WTC11 (cell line): ENCODE measurements around the gene MYL11. TPM values are rescaled to one million over a fixed set of nuclear protein-coding genes. Genes with fewer than 3 reads are reported as not detected.
A peak's percentile ranks its signal among the peaks of the same experiment; 100 is the strongest.

Experiments
- ATAC-seq: fragments of 200-7000 bp; cut with Tn5 transposase; 2 replicates; pipeline ENCODE4 v1.10.0; 2021; ENCODE audit warnings: mild to moderate bottlenecking, moderate library complexity
- CTCF ChIA-PET: fragments of 300-600 bp; sonication (Branson Sonifier 250); formaldehyde crosslinking; loops from one replicate; lab custom pipeline; 2021; ENCODE audit warnings: antibody characterized with exemption; lab: Charles Lee
- POLR2A ChIA-PET: fragments of 350-600 bp; sonication (Branson Sonifier 250); formaldehyde crosslinking; loops from one replicate; lab custom pipeline; 2021; ENCODE audit warnings: antibody characterized with exemption; lab: Charles Lee
- DNase-seq: peaks from one replicate; pipeline ENCODE4 v3.0.0; 2021; ENCODE audit warnings: low spot score
- H3K27ac Mint-ChIP-seq: 2 replicates; pipeline ENCODE4 v1.8.0; 2021; ENCODE audit warnings: mixed read lengths
- H3K27me3 Mint-ChIP-seq: 2 replicates; pipeline ENCODE4 v1.8.0; 2021; ENCODE audit warnings: low read depth, mild to moderate bottlenecking, moderate library complexity, mixed read lengths
- H3K36me3 Mint-ChIP-seq: 2 replicates; pipeline ENCODE4 v1.8.0; 2021; ENCODE audit warnings: mixed read lengths
- H3K4me1 Mint-ChIP-seq: 2 replicates; pipeline ENCODE4 v1.8.0; 2022; ENCODE audit warnings: mixed read lengths
- H3K4me3 Mint-ChIP-seq: 2 replicates; pipeline ENCODE4 v1.8.0; 2021; ENCODE audit warnings: mild to moderate bottlenecking, moderate library complexity, mixed read lengths
- H3K9me3 Mint-ChIP-seq: 2 replicates; pipeline ENCODE4 v1.8.0; 2021; ENCODE audit warnings: mixed read lengths
- ATF1 ChIP-seq: sonication (generic); formaldehyde crosslinking; IDR thresholded peaks from 2 replicates; pipeline ENCODE4 v1.8.1; 2023; ENCODE audit warnings: mild to moderate bottlenecking, moderate library complexity, missing genetic modification reagents
- FOXJ3 ChIP-seq: sonication (generic); formaldehyde crosslinking; IDR thresholded peaks from 2 replicates; pipeline ENCODE4 v1.9.0; 2021; ENCODE audit warnings: missing genetic modification reagents, mild to moderate bottlenecking, borderline replicate concordance
- GTF2I ChIP-seq: fragments of 250-450 bp; sonication (Bioruptor Pico); conservative IDR thresholded peaks from 2 replicates; pipeline ENCODE4 v1.4.0; 2021; ENCODE audit warnings: mild to moderate bottlenecking
- ZNF138 ChIP-seq: sonication (generic); formaldehyde crosslinking; conservative IDR thresholded peaks from 2 replicates; pipeline ENCODE4 v1.8.1; 2022; ENCODE audit warnings: mild to moderate bottlenecking, moderate library complexity, missing genetic modification reagents
- ZNF263 ChIP-seq: sonication (generic); formaldehyde crosslinking; IDR thresholded peaks from 2 replicates; pipeline ENCODE4 v1.8.1; 2022; ENCODE audit warnings: low read depth, mild to moderate bottlenecking, moderate library complexity, missing genetic modification reagents
- ZNF416 ChIP-seq: fragments of 250-450 bp; sonication (Bioruptor Pico); IDR thresholded peaks from 2 replicates; pipeline ENCODE4 v1.9.0; 2021; ENCODE audit warnings: mild to moderate bottlenecking, inconsistent platforms
- ZNF532 ChIP-seq: fragments of 250-450 bp; sonication (Bioruptor Pico); IDR thresholded peaks from 2 replicates; pipeline ENCODE4 v1.9.0; 2021; ENCODE audit warnings: mild to moderate bottlenecking, borderline replicate concordance
- ZNF671 ChIP-seq: fragments of 250-450 bp; sonication (Bioruptor Pico); IDR thresholded peaks from 2 replicates; pipeline ENCODE4 v1.8.0; 2021; ENCODE audit warnings: mild to moderate bottlenecking
- total RNA-seq: library from RNA; stranded (reverse); gene quantifications from 3 replicates; pipeline ENCODE4 v1.2.3, GENCODE V29; 2021
- TF ChIP-seq, protein P1 (sequence below): sonication (generic); formaldehyde crosslinking; IDR thresholded peaks from 2 replicates; pipeline ENCODE4 v1.8.0; 2022; ENCODE audit warnings: mild to moderate bottlenecking, missing genetic modification reagents

The MYL11 gene
- total RNA-seq, 1 experiment from 2014 or later = 1.3 TPM

DNA sequence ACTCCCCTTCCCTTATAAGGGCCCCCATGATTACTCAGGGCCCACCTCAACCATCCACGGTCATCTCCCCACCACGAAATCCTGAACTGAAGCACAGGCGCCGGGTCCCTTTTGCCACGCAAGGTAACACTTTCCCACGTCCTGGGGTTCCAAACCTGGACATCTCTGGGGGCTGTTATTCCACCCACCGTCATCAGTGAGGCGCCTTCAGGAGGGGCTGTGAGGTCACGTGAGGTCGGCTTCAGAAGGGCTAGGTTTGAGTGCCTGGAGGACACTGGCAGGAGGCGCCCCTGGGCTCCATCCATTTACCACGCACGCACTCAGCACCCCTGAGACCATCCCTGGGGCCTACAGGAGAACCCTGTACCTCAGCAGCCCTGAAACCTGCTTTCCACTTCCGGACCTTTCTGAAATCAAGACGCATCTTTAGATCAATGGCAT, 23.6 kb upstream of the MYL11 start:
- ChIA-PET CTCF (interaction anchor here (0.6 kb wide), 1 partner anchor 334 kb away, joined by 3 read pairs; no protein-coding TSS in a partner anchor), POLR2A (no interaction called here)
- Mint-ChIP-seq H3K4me1 (peaks cover 9% of the 10 kb centered on the region), H3K27me3 (no peaks in the 10 kb centered on the region), H3K27ac (no peak overlapping the region), H3K9me3 (no peaks in the 10 kb centered on the region), H3K4me3 (no peak overlapping the region), H3K36me3 (peaks cover 28% of the 10 kb centered on the region)
- no peak for TF ChIP-seq ATF1 (CRISPR knock-in tag)
- TF ChIP-seq ZNF532 (CRISPR knock-in tag) = no peak
- no peak for DNase-seq
- ATAC-seq = no peak

GRCh38 chr16:30351586-30352419, 22.8 kb upstream of the MYL11 start:
- TF ChIP-seq ZNF263 (CRISPR knock-in tag) = no peak
- TF ChIP-seq ZNF138 (CRISPR knock-in tag) = no peak

DNA sequence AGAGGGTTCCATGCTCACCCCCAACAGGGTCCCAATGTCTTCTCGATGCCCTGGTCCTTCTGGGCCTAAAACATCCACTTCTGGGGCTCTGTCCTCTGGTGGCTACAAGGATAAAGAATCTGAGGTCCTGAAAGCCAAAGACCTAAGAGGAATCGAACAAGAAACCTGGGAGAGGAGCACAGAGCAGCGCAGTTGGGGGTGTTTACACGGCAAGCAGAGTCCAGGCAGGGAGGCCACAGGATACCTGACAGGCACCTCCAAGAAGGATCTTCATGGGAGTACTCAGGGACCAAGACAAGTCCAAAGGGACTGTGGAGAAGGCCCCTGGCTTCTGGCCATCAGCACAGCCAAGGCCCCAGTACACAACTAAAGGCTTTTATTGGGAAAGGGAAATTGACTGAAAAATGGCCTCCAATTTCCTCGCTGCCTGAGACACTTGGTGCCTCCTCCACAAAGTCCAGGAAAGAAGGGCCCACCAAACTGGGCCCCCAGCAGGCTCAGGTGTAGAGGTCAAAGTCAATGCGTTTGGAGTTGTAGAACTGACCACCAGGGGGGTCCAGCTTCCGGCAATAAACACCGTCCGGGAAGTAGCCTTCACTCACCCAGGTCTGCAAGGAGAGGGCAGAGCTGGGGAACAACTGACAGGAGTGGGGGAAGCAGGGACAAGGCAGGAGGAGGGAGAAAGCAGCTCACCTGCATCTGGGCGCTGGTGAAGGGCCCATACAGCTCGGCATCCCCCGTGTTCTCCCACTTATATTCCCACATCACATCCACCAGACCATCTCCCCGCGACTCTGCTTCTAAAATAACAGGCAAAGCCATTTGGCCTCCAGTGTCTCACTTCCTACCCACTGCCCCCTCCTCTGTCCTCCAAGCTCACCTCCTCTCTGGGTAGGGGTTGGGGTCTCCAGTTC, 21.9 kb upstream of the MYL11 start:
- DNase-seq (no peak), ATAC-seq (no peak)
- Mint-ChIP-seq H3K9me3 (no peaks in the 10 kb centered on the region), H3K27me3 (no peaks in the 10 kb centered on the region; the same call in 1 of the 2 replicates), H3K36me3 (peaks cover 35% of the 10 kb centered on the region), H3K4me1 (peaks cover 21% of the 10 kb centered on the region), H3K4me3 (peak overlapping the region; percentile 48), H3K27ac (no peak overlapping the region)
- TF ChIP-seq, protein P1, sequence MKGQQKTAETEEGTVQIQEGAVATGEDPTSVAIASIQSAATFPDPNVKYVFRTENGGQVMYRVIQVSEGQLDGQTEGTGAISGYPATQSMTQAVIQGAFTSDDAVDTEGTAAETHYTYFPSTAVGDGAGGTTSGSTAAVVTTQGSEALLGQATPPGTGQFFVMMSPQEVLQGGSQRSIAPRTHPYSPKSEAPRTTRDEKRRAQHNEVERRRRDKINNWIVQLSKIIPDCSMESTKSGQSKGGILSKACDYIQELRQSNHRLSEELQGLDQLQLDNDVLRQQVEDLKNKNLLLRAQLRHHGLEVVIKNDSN (CRISPR knock-in tag) = no peak
- TF ChIP-seq ZNF416 (CRISPR knock-in tag) (no peak), GTF2I (CRISPR knock-in tag) (no peak), ZNF671 (CRISPR knock-in tag) (no peak), ZNF138 (CRISPR knock-in tag) (no peak), FOXJ3 (no peak)
- ChIA-PET CTCF (interaction anchor here (0.7 to 5.0 kb wide), 4 partner anchors 18 to 263 kb away, joined by 3 to 28 read pairs (median 8); partner anchors contain the start of gene TBC1D10B), POLR2A (no interaction called here)

More at GRCh38 chr16:30351586-30352419, 22.8 kb upstream of the MYL11 start:
- Mint-ChIP-seq H3K9me3 (no peaks in the 10 kb centered on the region), H3K36me3 (peaks cover 28% of the 10 kb centered on the region), H3K27me3 (no peaks in the 10 kb centered on the region), H3K4me1 (peaks cover 15% of the 10 kb centered on the region), H3K4me3 (no peak overlapping the region), H3K27ac (no peak overlapping the region)
- ATAC-seq = no peak
- ChIA-PET POLR2A (no interaction called here), CTCF (interaction anchor here (0.9 kb wide), 1 partner anchor 264 kb away, joined by 3 read pairs; no protein-coding TSS in a partner anchor)
- DNase-seq = no peak
